Fibroblast of lung (primary cell): ENCODE data around the gene GABBR2. TPM values are rescaled to one million over a fixed set of nuclear protein-coding genes. Genes with fewer than 3 reads are reported as not detected.

Source experiments
- DNase-seq, 2 donors: peaks; one replicate each; pipeline versions ENCODE4 v3.0.0 to v3.0.0-alpha.2; 2010; ENCODE audit warnings: low read depth in 2 of 2
- H2AFZ ChIP-seq: 2 replicates; pipeline ENCODE4 v1.5.1; 2012; ENCODE audit warnings: low read length, control low read depth, inconsistent platforms
- H3K27ac ChIP-seq: 2 replicates; pipeline ENCODE4 v1.5.1; 2011; ENCODE audit warnings: low read length, control low read depth; ENCODE audit not compliant: insufficient read depth
- H3K27me3 ChIP-seq: 2 replicates; pipeline ENCODE4 v1.5.1; 2011; ENCODE audit warnings: mild to moderate bottlenecking, low read length; ENCODE audit not compliant: control insufficient read depth, insufficient read depth
- H3K36me3 ChIP-seq: 2 replicates; pipeline ENCODE4 v1.5.1; 2011; ENCODE audit warnings: low read length; ENCODE audit not compliant: control insufficient read depth, insufficient read depth
- H3K4me1 ChIP-seq: 2 replicates; pipeline ENCODE4 v1.5.1; 2011; ENCODE audit warnings: low read length; ENCODE audit not compliant: control insufficient read depth, insufficient read depth; ENCODE audit errors: extremely low read depth
- H3K4me2 ChIP-seq: 2 replicates; pipeline ENCODE4 v1.5.1; 2011; ENCODE audit warnings: low read length, control low read depth; ENCODE audit not compliant: insufficient read depth; ENCODE audit errors: extremely low read depth
- H3K4me3 ChIP-seq, 4 experiments: fragments of 200-600 bp in 1 of 4; sonication (generic) in 1 of 4; replicated peaks in 1 of 4; 2 replicates each; pipeline ENCODE4 v1.5.1; 2011 to 2016; ENCODE audit warnings: low read length in 4 of 4, low read depth in 3 of 4, mild to moderate bottlenecking in 3 of 4, control low read depth in 2 of 4, inconsistent platforms in 1 of 4, mixed read lengths in 1 of 4; ENCODE audit not compliant: insufficient read depth in 1 of 4; ENCODE audit errors: control extremely low read depth in 1 of 4
- H3K79me2 ChIP-seq: 2 replicates; pipeline ENCODE4 v1.5.1; 2012; ENCODE audit warnings: mild to moderate bottlenecking, low read length, inconsistent platforms; ENCODE audit not compliant: control insufficient read depth, insufficient read depth
- H3K9ac ChIP-seq: 2 replicates; pipeline ENCODE4 v1.5.1; 2011; ENCODE audit warnings: mild to moderate bottlenecking, low read length, control low read depth; ENCODE audit not compliant: insufficient read depth
- H3K9me3 ChIP-seq: 2 replicates; pipeline ENCODE4 v1.5.1; 2012; ENCODE audit warnings: low read depth, low read length; ENCODE audit not compliant: control insufficient read depth, insufficient read depth
- H4K20me1 ChIP-seq: 2 replicates; pipeline ENCODE4 v1.5.1; 2011; ENCODE audit warnings: low read length; ENCODE audit not compliant: control insufficient read depth, insufficient read depth; ENCODE audit errors: extremely low read depth
- CTCF ChIP-seq, 2 donors: IDR thresholded peaks in 1 of 2; conservative IDR thresholded peaks in 1 of 2; 1 replicate in 1 of 2; 2 replicates in 1 of 2; pipeline ENCODE4 v1.5.1; 2011 to 2012; ENCODE audit warnings: low read length in 2 of 2, control low read depth in 1 of 2, inconsistent platforms in 1 of 2, low read depth in 1 of 2, mild to moderate bottlenecking in 1 of 2
- EZH2 ChIP-seq: IDR thresholded peaks from 2 replicates; pipeline ENCODE4 v1.5.1; 2012; ENCODE audit warnings: low read length, control low read depth, mild to moderate bottlenecking; ENCODE audit errors: missing control alignments
- polyA plus RNA-seq, 2 donors: library from polyadenylated mRNA; depleted of rRNA in 1 of 2; stranded (reverse) in 1 of 2; unstranded in 1 of 2; fragments of >200 nt; gene quantifications; 2 replicates each; pipeline ENCODE4 v1.2.1, GENCODE V29; 2011 to 2012; ENCODE audit warnings: missing spikeins in 1 of 2
- total RNA-seq: library from RNA; depleted of rRNA; stranded (reverse); fragments of >200 nt; gene quantifications from 2 replicates; pipeline ENCODE4 v1.2.1, GENCODE V29; 2014

The GABBR2 gene
- total and polyA plus RNA-seq, 2 donors (not counting 1 experiment from before 2014, with no cell fraction given): 0.32 to 0.33 TPM

DNA sequence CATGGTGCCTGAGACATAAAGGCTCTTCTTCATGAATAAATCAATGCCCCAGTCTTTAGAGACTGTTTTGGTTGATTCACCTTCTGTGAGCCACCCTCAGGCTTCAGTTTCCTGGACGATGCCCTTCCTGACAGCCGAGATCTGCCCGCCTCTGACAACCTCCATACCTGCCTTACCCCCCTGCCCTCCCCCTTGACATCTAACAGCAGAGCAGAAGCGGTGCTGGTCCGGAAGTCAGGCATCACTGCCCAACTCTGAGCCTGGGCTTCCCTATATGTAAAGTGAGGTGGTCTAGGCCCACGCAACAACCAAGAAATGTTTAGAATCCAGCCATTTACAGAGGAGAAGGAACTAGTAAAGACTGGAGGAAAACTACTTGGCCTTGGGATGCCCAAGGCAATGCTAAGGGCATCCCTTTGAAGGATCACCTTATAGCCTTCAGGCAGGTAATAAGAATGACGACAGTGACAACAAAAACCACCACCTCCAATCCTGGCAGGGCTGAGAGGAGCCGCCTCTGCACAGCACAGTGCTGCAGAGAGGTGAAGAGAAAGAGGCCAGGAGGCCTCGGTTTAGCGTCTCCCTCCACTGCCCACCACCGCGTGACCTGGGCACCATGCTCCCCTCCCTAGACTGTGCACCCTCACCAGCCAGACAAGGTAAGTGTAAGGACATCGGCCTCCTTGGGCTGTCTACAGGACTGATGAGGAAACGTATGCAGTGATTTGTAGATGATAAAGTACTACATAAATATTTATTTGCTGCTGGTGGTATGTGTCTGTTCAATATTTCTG, 35.3 kb upstream of the GABBR2 start:
- no peaks in the 10 kb centered on the region for H3K36me3 ChIP-seq
- H3K4me1 ChIP-seq: peaks cover 2% of the 10 kb centered on the region
- no peak overlapping the region for H3K27ac ChIP-seq
- no peaks in the 10 kb centered on the region for H3K79me2 ChIP-seq
- no peak overlapping the region for H2AFZ ChIP-seq
- no peak for DNase-seq
- H4K20me1 ChIP-seq: no peaks in the 10 kb centered on the region
- H3K27me3 ChIP-seq: no peaks in the 10 kb centered on the region
- no peak for TF ChIP-seq EZH2
- no peak for TF ChIP-seq CTCF (conservative IDR thresholded peaks at IDR 0.05 in 1 of 2, IDR thresholded peaks at IDR 0.05 in 1 of 2; ENCODE audit: low read depth in 1 of 2, low read length in 2 of 2)
- no peaks in the 10 kb centered on the region for H3K9me3 ChIP-seq
- no peak overlapping the region for H3K4me2 ChIP-seq
- no peak overlapping the region for H3K9ac ChIP-seq
- no peak overlapping the region for H3K4me3 ChIP-seq

DNA sequence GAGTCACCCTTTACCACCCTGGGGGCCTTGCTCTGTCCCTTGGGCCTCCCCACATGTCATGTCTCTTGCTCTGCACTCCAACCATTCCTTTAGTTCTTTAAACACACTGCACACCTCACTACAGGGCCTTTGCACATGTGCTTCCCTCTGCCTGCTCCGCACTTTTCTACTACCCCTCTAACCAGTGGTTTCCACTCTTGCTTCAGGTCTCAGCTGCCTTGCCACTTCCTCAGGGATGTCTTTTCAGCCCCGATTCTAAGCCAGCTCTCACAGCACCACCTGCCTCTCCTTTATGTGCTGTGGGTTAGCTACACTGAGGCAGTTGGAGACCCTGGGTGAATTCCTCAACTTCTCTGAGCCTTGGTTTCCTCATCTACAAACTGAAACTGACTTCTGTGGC, 34.6 kb upstream of the GABBR2 start:
- Histone ChIP-seq H3K36me3 (no peaks in the 10 kb centered on the region), H3K4me2 (no peak overlapping the region), H3K4me3 (no peak overlapping the region), H3K27me3 (no peaks in the 10 kb centered on the region), H3K4me1 (peaks cover 2% of the 10 kb centered on the region), H4K20me1 (no peaks in the 10 kb centered on the region), H3K79me2 (no peaks in the 10 kb centered on the region), H3K9me3 (no peaks in the 10 kb centered on the region), H3K9ac (no peak overlapping the region), H3K27ac (no peak overlapping the region), H2AFZ (no peak overlapping the region)
- TF ChIP-seq CTCF (conservative IDR thresholded peaks at IDR 0.05 in 1 of 2, IDR thresholded peaks at IDR 0.05 in 1 of 2; ENCODE audit: low read depth in 1 of 2, low read length in 2 of 2) (no peak), EZH2 (no peak)
- no peak for DNase-seq

DNA sequence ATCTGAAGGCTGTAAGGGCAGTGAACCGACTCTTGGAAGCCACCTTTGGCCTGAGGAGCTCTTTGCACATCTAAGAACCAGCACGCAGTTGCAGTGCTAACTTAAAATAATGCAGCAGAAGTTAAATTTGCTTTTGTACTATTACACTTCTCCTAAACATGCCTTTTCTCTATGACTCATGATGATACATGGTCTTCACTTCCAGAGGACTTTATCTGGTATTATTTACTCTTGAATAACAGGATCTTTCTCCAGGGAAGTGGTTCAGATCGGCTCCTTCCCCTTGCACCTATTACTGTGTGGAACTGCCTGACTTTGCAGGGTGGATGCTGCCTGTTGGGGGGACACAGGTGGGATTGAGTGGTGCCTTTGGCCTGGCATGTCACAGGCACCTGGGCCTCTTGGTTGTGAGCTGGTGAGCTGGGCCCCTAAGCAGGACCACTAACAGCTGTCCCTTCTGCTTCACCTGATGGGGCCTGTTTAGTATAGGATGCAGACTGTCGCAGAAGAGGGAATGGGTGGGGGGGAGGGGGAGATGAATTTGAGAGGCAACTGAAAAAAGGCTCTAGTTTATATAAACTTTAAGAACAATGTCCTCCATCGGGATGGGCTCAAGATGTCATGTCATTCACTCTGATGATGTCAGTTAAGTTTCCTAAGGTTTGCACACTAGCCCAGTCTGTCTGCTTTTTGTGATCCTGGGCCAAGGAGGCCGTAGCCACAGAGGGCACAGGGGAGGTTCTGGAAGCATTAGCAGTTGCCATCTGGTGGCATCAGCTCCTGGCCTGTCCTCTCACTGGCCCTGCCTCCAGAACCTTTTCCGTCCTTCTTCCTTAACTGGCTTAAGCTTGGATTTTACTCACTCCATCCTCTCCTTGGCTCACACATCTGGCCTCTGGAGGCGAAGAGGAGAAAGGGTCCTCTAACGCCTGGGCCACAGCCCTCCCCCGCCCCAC, 33.9 kb upstream of the GABBR2 start:
- Histone ChIP-seq H3K27ac (no peak overlapping the region), H3K4me2 (no peak overlapping the region), H3K4me1 (peaks cover 2% of the 10 kb centered on the region), H3K4me3 (no peak overlapping the region), H2AFZ (no peak overlapping the region), H3K79me2 (no peaks in the 10 kb centered on the region), H3K9ac (no peak overlapping the region), H3K36me3 (no peaks in the 10 kb centered on the region), H4K20me1 (no peaks in the 10 kb centered on the region), H3K9me3 (no peaks in the 10 kb centered on the region), H3K27me3 (no peaks in the 10 kb centered on the region)
- TF ChIP-seq CTCF (conservative IDR thresholded peaks at IDR 0.05 in 1 of 2, IDR thresholded peaks at IDR 0.05 in 1 of 2; ENCODE audit: low read depth in 1 of 2, low read length in 2 of 2) (no peak), EZH2 (no peak)
- peak; percentile 54 to 57 for DNase-seq
